Kidney (tissue), 14 donors: ENCODE data around the gene AP1S3. TPM values are rescaled to one million over a fixed set of nuclear protein-coding genes. Genes with fewer than 3 reads are reported as not detected.

ENCODE experiments used
- DNase-seq, 5 donors: peaks; one replicate each; pipeline ENCODE4 v3.0.0-alpha.2; 2013 to 2020
- FAIRE-seq: peaks from 2 replicates; lab custom pipeline; 2012; peaks lifted over from hg19 to GRCh38; lab: Jason Lieb, UNC
- H3K27ac ChIP-seq, 2 donors: one replicate each; pipeline ENCODE4 v1.7.0; 2013; ENCODE audit warnings: low read depth in 2 of 2, low read length in 2 of 2, inconsistent platforms in 1 of 2
- H3K27me3 ChIP-seq: one replicate; pipeline ENCODE4 v1.7.1; 2013; ENCODE audit warnings: low read length, inconsistent platforms; ENCODE audit not compliant: control insufficient read depth, insufficient read depth
- H3K36me3 ChIP-seq, 3 donors: one replicate each; pipeline versions ENCODE4 v1.7.0 to v1.7.1; 2013; ENCODE audit warnings: low read length in 3 of 3, control low read depth in 1 of 3, inconsistent platforms in 1 of 3; ENCODE audit not compliant: insufficient read depth in 3 of 3, control insufficient read depth in 2 of 3
- H3K4me1 ChIP-seq, 3 donors: one replicate each; pipeline versions ENCODE4 v1.7.0 to v1.7.1; 2013; ENCODE audit warnings: low read length in 3 of 3, inconsistent platforms in 1 of 3, low read depth in 1 of 3; ENCODE audit not compliant: control insufficient read depth in 2 of 3, insufficient read depth in 2 of 3
- H3K4me3 ChIP-seq, 3 donors: one replicate each; pipeline versions ENCODE4 v1.7.0 to v1.8.1; 2013; ENCODE audit warnings: low read length in 3 of 3, control low read depth in 1 of 3, inconsistent platforms in 1 of 3
- H3K9ac ChIP-seq, 3 donors: one replicate each; pipeline versions ENCODE4 v1.7.0 to v1.7.1; 2013; ENCODE audit warnings: low read length in 3 of 3, control low read depth in 1 of 3, inconsistent platforms in 1 of 3
- H3K9me3 ChIP-seq, 3 donors: one replicate each; pipeline versions ENCODE4 v1.7.0 to v1.7.1; 2013; ENCODE audit warnings: low read length in 3 of 3, control low read depth in 1 of 3, inconsistent platforms in 1 of 3; ENCODE audit not compliant: control insufficient read depth in 2 of 3, insufficient read depth in 1 of 3
- intact Hi-C: fragments of 100-400 bp; cut with DNase I; formaldehyde crosslinking; loops from one replicate; pipeline ENCODE4 v1.11.1; 2022
- polyA plus RNA-seq: library from polyadenylated mRNA; stranded (reverse); fragments of 350-450 nt; fragmentation: Illumina TruSeq; extraction: RNeasy Lipid Tissue Mini Kit (QIAGEN cat#74804); gene quantifications from one replicate; pipeline ENCODE4 v1.2.3, GENCODE V29; 2014; ENCODE audit warnings: low read depth, low replicate concordance; ENCODE audit not compliant: insufficient read depth
- total RNA-seq: library from RNA; stranded (reverse); fragmentation: NEBNext Ultra II Directional; extraction: Animal tissue kit (Norgen Biotek cat#: 25700); gene quantifications from one replicate; pipeline ENCODE4 v1.2.1, GENCODE V29; 2021
- TF ChIP-seq, protein P1 (sequence below): IDR thresholded peaks from 3 replicates; pipeline ENCODE4 v1.5.1; 2012; ENCODE audit warnings: mild to moderate bottlenecking, moderate library complexity, borderline replicate concordance; ENCODE audit not compliant: insufficient read depth; ENCODE audit errors: extremely low read depth
- donor health status: control.
- donor health status: control.
- donor health status: control.
- donor health status: control.
- donor health status: control.
- donor health status: DM: yes; HTN: yes; CAD: no.
- donor health status: Normal renal cell carcinoma (clear cell type).

AP1S3 gene
- total and polyA plus RNA-seq, 2 donors from 2014 or later, result 2.5 to 85.3 TPM

DNA sequence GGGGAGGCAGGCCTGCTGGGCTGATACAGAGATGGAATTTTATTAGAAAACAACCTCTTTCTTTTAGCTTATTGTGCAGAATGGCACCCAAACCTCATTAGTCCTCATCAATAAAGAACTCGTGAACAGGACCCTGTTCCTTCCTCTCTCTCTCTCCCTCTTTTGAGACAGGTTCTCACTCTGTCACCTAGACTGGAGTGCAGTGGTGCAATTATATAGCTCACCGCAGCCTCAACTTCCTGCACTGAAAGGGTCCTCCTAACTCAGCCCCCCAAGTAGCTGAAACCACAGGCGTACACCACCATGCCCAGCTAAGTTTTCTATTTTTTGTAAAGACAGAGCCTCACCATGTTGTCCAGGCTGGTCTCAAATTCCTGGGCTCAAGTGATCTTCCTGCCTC, 21.7 kb upstream of the AP1S3 start:
- TF ChIP-seq, protein P1, sequence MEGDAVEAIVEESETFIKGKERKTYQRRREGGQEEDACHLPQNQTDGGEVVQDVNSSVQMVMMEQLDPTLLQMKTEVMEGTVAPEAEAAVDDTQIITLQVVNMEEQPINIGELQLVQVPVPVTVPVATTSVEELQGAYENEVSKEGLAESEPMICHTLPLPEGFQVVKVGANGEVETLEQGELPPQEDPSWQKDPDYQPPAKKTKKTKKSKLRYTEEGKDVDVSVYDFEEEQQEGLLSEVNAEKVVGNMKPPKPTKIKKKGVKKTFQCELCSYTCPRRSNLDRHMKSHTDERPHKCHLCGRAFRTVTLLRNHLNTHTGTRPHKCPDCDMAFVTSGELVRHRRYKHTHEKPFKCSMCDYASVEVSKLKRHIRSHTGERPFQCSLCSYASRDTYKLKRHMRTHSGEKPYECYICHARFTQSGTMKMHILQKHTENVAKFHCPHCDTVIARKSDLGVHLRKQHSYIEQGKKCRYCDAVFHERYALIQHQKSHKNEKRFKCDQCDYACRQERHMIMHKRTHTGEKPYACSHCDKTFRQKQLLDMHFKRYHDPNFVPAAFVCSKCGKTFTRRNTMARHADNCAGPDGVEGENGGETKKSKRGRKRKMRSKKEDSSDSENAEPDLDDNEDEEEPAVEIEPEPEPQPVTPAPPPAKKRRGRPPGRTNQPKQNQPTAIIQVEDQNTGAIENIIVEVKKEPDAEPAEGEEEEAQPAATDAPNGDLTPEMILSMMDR, result no peak
- no peaks in the 10 kb centered on the region for H3K9me3 ChIP-seq

DNA sequence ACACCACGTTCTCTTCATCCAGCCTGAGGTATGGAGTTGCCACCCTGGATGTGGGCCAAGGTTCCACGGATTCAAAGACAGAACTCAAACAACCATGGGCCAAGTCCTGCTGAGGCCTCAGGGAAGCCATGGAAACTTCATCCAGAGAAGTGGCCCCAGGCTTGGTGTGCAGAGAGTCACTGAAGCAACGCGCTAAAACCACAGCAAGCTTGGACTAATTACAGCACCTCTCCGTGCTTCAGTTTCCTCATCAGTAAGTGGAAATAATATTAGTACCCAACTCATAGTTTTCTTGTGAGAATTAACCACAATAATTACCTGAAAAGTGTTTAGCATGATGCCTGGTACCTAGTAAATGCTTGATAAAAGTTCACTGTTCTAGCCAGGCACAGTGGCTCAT, 19.2 kb upstream of the AP1S3 start:
- H3K27ac ChIP-seq, result no peak overlapping the region
- DNase-seq, result no peak
- no peak for FAIRE-seq
- no peaks in the 10 kb centered on the region for H3K4me1 ChIP-seq
- TF ChIP-seq, protein P1, result no peak
- no peak overlapping the region for H3K9ac ChIP-seq
- no peak overlapping the region for H3K4me3 ChIP-seq
- H3K36me3 ChIP-seq, result peaks cover 0 to 3% (median 0%) of the 10 kb centered on the region in 3 donors
- no peaks in the 10 kb centered on the region for H3K27me3 ChIP-seq
- intact Hi-C loops, result no loop called here
- H3K9me3 ChIP-seq, result no peaks in the 10 kb centered on the region

More for the DNA sequence above, 21.7 kb upstream of the AP1S3 start:
- Histone ChIP-seq H3K4me1 (no peaks in the 10 kb centered on the region), H3K9ac (no peak overlapping the region), H3K36me3 (no peaks in the 10 kb centered on the region), H3K4me3 (no peak overlapping the region), H3K27ac (no peak overlapping the region), H3K27me3 (no peaks in the 10 kb centered on the region)
- DNase-seq (no peak), FAIRE-seq (no peak)
- intact Hi-C loops, result no loop called here

DNA sequence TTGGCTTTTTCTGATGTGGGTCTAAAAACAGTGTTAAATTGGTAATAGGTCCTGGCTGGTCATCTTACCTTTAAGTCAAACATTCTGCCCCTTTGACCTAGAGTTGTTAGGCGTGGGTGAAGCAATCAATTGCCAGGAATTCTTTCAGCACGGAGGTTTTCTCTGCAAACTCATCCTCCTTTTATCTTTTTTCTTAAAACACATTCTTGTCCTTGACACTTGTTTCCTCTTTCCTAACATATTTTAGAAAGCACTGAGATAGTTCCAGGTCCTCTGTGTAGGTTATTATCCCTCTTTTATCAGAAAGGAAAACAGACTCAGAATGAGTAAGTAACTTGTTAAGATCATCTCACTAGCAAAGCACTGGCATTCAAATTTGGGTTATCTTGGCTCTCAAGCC, 18.6 kb upstream of the AP1S3 start:
- Histone ChIP-seq H3K9ac (no peak overlapping the region), H3K36me3 (peaks cover 0 to 3% (median 0%) of the 10 kb centered on the region in 3 donors), H3K9me3 (no peaks in the 10 kb centered on the region), H3K27me3 (no peaks in the 10 kb centered on the region), H3K4me3 (no peak overlapping the region), H3K27ac (no peak overlapping the region), H3K4me1 (no peaks in the 10 kb centered on the region)
- DNase-seq, result no peak
- no peak for FAIRE-seq
- TF ChIP-seq, protein P1, result no peak
- intact Hi-C loops, result no loop called here

DNA sequence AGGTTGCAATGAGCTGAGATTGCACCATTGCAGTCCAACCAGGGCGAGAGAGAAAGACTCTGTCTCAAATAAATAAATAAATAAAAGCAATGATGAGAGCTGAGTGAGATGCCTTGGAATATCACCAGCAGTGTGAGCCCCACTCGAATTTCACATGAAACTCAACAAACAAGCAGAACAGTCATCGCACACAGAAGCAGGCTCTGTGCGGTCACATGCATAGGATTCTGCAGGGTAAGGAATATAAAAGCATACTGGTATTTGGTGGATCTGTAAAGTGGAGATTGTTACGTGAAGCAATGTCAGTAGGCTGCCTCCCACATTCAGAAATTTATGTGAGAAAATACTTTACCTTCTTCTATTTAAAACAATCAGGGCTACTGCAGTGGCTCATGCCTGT, 18.0 kb upstream of the AP1S3 start:
- DNase-seq (no peak), FAIRE-seq (no peak)
- Histone ChIP-seq H3K4me1 (no peaks in the 10 kb centered on the region), H3K9ac (no peak overlapping the region), H3K27me3 (no peaks in the 10 kb centered on the region), H3K4me3 (no peak overlapping the region), H3K27ac (no peak overlapping the region), H3K36me3 (peaks cover 0 to 3% (median 0%) of the 10 kb centered on the region in 3 donors), H3K9me3 (no peaks in the 10 kb centered on the region)
- intact Hi-C loops, result no loop called here
- TF ChIP-seq, protein P1, result no peak
